Testis (tissue), 2 donors: ENCODE results near the gene PIAS3.

Source experiments
- POLR2A ChIP-seq: fragments of 450-650 bp; IDR thresholded peaks from one replicate; pipeline ENCODE4 v1.6.1; 2017; ENCODE audit warnings: antibody characterized with exemption, mild to moderate bottlenecking, moderate library complexity
- TF ChIP-seq, protein P1 (sequence below), 3 experiments: fragments of 450-650 bp in 2 of 3; fragments of 200-600 bp in 1 of 3; sonication (generic) in 1 of 3; IDR thresholded peaks; one replicate each; pipeline ENCODE4 v1.5.1; 2016 to 2019; ENCODE audit warnings: antibody characterized with exemption in 3 of 3, mild to moderate bottlenecking in 2 of 3, moderate library complexity in 1 of 3

DNA sequence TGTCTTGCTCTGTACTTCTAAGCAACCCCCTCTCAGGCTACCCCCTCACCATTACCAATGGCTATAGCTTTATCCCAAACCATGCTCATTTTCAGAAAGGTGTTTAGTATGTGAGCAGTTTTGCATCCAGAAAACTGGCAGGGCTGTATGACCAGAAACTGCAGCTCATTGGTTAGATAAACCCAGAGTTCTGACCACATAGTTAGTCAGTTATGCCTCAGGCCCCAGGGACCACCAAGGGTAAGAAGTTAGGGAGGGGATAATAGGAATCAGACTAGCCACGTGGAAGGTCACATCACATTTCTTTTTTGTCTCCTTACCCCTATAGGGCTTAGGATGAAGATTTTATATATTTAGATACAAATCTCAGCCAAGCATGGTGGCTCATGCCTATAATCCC is 49.8 kb upstream of the PIAS3 start:
- TF ChIP-seq, protein P1, sequence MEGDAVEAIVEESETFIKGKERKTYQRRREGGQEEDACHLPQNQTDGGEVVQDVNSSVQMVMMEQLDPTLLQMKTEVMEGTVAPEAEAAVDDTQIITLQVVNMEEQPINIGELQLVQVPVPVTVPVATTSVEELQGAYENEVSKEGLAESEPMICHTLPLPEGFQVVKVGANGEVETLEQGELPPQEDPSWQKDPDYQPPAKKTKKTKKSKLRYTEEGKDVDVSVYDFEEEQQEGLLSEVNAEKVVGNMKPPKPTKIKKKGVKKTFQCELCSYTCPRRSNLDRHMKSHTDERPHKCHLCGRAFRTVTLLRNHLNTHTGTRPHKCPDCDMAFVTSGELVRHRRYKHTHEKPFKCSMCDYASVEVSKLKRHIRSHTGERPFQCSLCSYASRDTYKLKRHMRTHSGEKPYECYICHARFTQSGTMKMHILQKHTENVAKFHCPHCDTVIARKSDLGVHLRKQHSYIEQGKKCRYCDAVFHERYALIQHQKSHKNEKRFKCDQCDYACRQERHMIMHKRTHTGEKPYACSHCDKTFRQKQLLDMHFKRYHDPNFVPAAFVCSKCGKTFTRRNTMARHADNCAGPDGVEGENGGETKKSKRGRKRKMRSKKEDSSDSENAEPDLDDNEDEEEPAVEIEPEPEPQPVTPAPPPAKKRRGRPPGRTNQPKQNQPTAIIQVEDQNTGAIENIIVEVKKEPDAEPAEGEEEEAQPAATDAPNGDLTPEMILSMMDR (IDR thresholded peaks at IDR 0.05) = no peak
- no peak for TF ChIP-seq POLR2A
